NCI-H1105 treated with DMSO at 0.1 percent for 48 hours (cell line): ENCODE data around the gene SMIM33.
"Not testable (repeated sequence)": the region's sequence is repeated elsewhere in the genome, so short reads cannot be mapped to it uniquely, and the experiment has no call there.

Experiments used
- DNase-seq: peaks from one replicate; lab custom pipeline; 2025; lab: John Stamatoyannopoulos, UW

SMIM33 gene

DNA sequence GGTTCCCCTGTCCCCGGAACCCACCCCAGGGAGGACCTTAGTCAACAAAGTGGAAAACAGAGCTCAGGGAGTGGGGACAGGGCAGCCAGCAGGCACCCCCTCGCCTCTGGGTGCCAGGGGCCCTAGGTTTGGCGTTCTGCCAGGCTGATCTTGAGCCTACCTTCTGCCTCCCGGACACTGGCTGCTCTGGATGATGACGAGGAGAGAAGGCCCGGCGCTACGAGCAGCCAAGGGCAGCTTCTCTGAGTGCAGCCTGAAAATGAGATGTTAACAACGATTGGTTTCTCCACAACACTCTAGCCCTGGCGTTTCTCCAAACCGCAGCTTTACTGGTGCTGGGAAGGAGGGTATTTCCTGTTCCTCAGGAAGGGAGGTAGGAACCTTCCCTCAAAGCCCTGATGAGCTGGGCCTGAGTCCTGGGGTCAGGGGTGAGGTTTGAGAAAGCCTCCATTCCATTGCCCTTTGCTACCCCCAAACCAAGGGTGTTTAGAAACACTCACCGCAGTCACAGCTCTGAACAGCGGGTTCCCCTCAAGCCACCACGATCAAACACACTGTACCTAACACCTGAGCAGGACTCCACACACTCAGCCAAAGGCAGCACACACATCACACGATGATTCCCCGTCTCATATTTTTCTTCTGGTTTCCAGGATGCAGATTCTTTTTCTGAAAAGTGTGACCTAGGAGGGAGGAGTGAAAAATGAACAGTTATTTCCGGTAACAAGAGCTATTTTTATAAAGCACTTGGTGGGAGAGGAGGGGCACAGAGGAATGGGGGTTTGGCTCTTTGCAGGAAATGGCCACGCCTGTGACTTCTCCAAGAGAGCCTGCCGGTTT, 11.5 kb downstream of the SMIM33 start, which contains the start of gene STING1:
STING1 (minus strand) TSS at position 709 of the 840 bp plus-strand sequence. CDS start 1,054 bp downstream, outside the sequence.
- peak; percentile 68 for DNase-seq

DNA sequence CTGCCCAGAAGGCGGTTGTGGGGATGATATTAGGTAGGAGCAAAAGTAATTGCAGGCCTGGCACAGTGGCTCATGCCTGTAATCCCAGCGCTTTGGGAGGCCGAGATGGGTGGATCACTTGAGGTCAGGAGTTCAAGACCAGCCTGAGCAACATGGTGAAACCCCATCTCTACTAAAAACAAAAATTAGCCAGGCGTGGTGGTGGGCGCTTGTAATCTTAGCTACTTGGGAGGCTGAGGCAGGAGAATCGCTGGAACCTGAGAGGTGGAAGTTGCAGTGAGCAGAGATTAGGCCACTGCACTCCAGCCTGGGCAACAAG, 12.0 kb downstream of the SMIM33 start:
- DNase-seq = not testable (repeated sequence)

DNA sequence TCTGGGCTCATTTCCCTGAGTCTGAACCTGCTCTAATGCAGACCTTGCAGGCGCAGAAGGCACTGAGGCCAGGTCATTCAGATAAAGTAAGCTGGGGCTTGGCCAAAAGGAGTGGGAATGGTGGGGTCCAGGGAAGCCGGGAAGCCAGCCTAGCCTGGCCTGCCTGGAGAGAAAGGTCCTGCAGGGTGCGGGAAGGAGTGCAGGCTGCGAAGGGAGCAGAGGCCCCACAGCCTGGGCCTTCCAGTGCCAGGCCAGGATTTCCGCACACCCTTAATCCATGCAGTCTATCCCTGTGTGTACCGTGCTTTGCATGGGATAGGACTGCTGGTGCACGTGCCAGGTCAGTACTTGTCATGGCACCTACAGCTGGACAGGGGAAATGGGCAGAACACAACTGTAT, 15.4 kb downstream of the SMIM33 start:
- DNase-seq = no peak

DNA sequence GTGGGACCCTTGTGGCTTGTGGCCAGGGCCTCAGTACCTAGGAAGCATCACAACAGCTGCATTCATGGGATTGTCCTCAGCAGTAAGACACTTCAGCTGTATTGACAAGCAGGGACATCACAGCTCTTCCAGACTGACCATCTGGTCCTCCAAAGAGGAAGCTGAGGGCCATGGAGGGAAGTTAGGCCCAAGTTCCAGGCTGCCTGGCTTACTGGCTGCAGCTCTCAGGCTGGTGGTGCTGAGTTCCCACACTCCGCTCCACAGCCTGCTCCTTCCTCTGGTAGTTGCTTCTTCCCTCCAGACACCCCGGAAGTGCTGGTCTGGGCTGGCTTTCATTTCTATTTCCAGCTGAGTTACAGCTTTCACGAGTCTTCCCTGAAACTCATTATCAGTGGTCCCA, 17.5 kb downstream of the SMIM33 start:
- DNase-seq = no peak

DNA sequence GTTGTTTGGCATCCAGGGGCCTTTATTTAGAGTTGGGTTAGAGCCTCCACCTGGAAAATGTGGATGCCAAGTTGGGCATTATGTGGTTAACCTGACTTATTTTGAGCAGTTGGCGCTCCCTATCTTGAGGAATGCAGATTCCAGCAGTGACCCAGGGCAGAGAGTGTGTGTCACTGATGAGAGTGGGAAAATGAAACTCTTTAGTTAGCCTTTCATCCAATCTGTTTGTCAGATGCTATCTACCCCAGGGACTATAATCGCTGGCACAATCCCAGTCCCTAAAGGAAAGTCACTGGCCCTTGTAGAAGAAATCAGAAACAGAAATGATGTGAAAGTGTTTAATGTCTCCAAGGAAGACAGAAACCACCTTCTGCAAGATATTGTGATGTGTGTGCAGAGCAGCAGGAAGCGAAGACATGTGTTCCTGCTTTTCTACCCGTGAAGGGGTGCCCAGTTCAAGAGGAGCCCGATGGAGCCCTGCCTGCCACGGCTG, 21.9 kb downstream of the SMIM33 start:
- DNase-seq = no peak

DNA sequence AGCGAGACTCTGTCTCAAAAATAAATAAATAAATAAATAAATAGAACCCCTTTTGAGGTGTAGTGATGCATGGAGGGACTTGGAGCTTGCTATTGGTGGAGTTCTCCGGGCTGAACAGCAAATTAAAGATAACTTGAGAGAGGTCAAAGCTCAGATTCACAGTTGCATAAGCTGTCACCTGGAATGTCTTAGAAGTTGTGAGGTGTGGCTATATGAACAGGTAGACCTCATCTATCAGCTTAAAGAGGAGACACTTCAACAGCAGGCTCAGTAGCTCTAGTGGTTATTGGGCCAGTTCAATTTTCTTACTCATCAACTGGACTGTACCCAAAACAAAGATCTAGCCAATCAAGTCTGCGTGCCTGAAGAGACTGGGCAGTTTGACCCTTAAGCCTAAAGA, 23.5 kb downstream of the SMIM33 start:
- no peak for DNase-seq

DNA sequence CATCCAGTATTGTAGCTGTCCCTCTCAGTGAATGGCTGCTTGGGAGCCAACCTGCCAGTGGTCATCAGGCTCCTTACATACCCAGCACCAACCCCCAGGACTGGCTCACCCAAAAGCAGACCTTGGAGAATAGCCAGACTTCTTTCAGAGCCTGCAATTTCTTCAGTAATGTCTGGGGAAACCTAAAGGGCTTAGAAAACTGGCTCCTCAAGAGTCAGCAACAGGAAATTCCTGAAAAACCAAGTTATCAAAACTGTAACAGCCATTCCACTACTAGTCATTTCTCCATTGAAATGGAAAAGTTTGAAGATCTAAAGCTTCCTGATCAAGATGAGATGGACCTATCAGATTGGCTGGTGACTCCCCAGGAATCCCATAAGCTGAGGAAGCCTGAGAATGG, 24.0 kb downstream of the SMIM33 start:
- DNase-seq = no peak

DNA sequence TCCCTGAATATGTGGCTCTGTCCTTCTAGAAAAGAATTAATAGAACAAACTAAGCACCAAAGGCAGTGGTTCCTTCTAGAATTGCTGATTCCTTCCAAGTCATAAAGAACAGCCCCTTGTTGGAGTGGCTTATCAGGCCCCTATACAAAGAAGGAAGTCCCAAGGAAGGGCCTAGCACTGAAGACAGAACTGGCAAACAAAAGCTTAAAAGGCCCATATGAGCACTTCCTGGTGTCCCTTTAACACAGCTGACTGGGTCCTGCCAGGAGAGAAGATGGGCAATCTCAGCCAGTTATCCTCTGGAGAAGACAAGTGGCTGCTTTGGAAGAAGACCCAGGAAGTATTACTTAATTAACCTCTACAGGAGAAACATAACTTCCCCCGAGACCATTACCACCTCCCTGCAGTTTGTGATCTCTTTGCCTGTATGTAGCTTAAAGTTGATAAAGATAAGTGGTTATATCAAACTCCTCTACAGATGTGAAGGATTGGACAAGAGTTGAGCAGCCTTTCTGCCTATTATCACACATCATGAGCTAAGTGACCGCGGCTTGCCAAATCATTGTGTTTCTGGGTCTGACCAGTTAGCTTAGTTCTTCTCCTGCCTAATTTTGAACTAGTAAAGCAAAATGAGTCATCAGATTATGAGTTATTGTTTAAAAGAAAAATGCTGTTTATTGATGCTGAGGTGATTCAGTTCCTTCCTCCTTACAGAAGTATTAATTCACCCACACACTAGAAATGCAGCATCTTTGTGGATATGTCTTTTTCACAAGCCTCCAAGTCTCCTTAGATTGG, 25.0 kb downstream of the SMIM33 start:
- no peak for DNase-seq

DNA sequence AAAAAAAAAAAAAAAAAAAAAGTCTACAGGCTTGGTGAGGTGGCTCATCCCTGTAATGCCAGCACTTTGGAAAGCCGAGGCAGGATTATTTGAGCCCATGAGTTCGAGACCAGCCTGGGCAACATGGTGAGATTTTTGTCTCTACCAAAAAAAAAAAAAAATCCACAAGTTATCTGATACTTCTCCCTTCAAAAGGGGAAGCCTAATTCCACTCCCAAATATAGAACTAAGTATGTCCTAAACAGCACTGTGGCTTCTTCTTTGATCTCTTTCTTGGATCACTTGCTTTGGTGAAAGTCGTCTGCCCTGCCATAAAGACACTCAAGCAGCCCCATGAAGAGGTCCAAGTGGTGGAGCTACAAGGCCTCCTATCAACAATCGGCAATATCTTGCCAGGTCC, 30.6 kb downstream of the SMIM33 start:
- DNase-seq = no peak

DNA sequence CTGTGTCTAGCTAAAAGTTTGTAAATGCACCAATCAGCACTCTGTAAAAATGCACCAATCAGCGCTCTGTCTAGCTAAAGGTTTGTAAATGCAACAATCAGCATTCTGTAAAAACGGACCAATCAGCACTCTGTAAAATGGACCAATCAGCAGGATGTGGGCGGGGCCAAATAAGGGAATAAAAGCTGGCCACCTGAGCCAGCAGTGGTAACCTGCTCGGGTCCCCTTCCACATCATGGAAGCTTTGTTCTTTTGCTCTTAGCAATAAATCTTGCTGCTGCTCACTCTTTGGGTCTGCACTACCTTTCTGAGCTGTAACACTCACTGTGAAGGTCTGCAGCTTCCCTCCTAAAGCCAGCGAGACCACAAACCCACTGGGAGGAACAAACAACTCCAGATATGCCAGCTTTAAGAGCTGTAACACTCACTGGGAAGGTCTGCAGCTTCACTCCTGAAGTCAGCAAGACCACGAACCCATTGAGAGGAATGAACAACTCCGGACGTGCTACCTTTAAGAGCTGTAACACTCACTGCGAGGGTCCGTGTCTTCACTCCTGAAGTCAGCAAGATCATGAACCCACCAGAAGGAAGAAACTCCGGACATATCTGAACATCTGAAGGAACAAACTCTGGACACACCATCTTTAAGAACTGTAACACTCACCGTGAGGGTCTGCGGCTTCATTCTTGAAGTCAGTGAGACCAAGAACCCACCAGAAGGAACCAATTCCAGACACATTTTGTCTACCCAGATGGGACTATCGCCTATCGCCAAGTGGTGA, 32.4 kb downstream of the SMIM33 start:
- not testable (repeated sequence) for DNase-seq

DNA sequence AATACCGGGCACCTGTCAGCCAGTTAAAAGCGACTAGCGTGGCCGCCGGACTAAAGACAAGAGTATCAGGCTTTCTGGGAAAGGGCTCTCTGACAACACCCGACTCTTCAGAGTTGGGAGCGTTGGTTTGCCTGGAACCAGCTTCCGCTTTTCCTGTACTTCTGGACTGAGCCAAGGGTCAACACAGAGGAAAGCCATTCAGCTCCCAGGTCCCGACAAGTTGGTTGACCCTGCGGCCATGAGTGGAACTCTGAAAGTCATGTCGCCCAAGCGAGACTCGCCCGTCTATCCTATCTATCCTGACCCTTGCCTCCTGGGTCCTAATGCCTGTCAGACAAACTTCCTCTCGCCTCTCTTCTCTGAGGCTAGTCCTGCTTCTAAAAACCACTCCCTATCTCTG, 33.1 kb downstream of the SMIM33 start:
- DNase-seq = not testable (repeated sequence)

DNA sequence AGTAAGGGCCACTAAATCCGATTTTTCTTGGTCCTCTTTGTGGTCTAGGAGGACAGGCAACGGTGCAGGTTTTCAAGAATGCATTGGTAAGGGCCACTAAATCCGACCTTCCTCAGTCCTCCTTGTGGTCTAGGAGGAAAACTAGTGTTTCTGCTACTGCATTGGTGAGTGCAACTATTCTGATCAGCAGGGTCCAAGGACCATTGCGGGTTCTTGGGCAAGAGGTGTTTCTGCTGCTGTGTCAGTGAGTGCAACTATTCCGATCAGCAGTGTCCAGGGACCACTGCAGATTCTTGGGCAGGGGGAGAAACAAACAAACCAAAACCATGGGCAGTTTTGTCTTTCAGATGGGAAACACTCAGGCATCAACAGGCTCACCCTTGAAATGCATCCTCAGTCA, 33.9 kb downstream of the SMIM33 start:
- not testable (repeated sequence) for DNase-seq

DNA sequence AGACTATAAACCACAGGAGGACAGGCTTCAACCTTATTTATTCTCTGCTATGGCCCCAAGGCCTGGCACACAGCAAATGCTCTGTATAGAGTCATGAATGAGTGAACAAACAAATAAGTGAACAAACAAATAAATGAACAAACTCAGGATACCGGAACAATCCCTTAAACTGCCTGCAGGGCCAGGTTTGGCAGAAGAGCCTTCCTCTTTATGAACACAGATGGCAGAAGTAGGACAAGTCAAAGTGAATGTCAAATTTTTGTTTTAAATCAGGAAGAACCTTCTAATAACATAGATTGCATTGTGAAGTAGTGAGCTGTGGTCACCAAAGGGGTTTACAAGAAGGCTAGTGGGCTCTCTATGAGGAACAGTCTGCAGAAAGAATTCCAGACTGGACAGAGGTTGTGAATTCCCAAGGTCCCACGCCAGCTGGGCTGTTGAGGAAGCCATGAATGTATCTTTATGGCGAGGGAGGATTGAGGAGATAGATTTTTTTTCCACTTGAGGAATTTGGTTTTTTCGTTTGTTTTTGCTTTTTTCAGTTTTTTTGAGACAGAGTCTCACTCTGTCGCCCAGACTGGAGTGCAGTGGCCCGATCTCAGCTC, 42.1 kb downstream of the SMIM33 start:
- no peak for DNase-seq

DNA sequence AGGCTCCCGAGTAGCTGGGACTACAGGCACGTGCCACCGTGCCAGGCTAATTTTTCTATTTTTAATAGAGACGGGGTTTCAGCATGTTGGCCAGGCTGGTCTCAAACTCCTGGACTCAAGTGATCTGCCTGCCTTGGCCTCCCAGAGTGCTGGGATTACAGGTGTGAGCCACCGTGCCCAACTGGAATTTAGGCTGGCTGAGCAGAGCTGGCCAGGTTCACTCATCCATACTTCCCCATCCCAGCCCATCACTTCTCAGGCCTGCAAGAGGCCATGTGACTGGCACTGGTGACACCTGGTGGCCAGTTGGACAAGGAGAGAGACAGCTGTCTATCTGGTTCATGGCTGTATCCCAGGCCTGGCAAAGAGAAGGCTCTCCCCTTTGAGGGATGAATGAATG, 42.6 kb downstream of the SMIM33 start:
- DNase-seq = peak; percentile 38

DNA sequence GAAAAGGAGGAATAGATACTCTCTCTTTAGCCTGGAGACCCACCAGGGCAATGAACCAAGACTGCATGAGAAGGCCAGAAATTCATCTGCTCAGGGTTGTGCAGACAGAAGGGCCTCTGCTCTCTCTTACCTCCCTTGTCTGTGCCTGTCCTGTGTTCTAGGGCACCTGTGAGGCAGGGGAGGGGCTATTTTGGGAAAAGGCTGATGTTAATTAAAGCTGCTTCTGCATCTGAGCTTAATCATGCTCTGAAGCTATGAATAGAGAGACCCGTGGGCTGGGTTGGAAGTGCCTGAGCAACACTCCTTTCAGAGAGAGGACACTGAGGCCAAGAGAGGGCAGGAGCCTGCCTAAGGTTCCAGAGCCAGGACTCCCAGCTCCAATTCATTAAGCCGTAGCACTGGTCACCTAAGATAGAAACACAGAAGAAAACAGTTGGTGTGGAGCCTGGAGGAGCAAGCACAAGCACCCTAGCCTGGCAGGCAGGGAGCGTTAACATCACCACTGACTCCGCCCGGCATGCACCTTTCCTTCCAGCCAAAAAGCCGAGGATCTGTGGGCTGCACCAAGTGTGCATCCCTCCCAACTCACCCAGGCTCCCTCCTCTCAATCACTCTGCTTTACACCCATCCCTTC, 43.2 kb downstream of the SMIM33 start:
- DNase-seq = no peak

DNA sequence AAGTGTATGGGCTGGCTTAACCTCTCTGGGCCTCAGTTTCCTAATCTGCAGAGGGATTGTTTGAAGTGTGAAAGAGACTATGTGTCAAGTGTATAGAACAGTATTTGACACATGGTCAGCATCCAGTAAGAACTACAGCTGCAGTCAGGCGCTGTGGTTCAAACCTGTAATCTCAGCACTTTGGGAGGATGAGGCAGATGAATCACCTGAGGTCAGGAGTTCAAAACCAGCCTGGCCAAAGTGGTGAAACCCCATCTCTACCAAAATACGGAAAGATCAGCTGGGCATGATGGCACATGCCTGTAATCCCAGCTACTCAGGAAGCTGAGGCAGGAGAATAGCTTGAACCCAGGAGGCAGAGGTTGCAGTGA, 43.7 kb downstream of the SMIM33 start:
- DNase-seq = no peak

DNA sequence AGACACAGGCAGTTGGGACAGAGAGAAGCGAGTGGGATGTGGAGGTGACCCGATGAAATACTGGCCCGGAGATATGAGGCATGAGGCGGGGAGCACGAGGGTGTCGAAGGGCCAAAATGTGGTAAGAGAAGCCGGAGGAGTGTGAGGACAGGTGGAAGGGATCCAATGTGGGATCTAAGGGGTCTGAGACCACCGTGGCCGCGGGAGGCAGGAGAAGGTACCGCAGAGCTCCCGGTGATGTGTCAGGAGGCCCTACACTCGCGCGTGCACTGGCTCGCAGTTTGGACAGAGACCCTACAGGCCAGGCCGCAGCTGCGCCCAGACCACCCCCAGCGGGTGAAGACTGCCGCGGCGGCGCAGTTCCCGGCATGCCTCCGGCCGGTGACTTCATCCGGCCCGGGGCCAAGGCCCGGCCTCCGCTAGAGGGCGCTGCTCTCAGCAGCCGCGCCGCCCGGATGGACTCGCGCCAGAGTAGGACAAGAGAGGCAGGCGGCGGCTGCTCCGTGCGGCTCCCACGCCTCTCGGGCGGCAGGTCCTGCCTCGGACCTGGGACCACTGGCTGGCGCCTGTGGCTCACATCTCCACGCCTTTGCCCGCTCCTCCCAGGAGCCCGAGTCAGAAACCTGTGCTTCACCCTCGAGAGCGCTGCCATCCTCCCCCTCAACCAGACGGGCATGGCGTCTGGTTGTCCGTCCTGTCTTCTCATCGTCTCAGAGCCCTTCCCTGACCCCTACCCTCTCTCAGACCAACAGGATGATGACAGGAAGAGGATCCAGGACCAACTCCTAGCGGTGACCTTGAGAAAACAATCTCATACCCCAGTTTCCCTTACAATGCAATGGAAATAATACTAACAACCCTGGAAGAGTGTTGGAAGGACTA, 47.1 kb downstream of the SMIM33 start:
- peak; percentile 66 for DNase-seq
